Caco-2 (cell line): ENCODE measurements around the gene EFCAB7. TPM values are rescaled to one million over a fixed set of nuclear protein-coding genes. Genes with fewer than 3 reads are reported as not detected.

Experiments
- BruUV-seq: library from RNA; stranded (reverse); fragments of 400-500 nt; replicated peaks from 2 replicates; lab custom pipeline; 2021; lab: Mats Ljungman, UMichigan
- CTCF ChIA-PET: fragments of 300-600 bp; sonication (Branson Sonifier 250); formaldehyde crosslinking; loops from one replicate; lab custom pipeline; 2022; ENCODE audit warnings: antibody characterized with exemption; lab: Charles Lee
- POLR2A ChIA-PET: fragments of 300-600 bp; sonication (Branson Sonifier 250); formaldehyde crosslinking; loops from one replicate; lab custom pipeline; 2022; ENCODE audit warnings: antibody characterized with exemption; lab: Charles Lee
- DNase-seq, 2 experiments: peaks; one replicate each; pipeline versions ENCODE4 v3.0.0 to v3.0.0-alpha.2; 2020 to 2022
- H3K27me3 ChIP-seq: replicated peaks from 2 replicates; pipeline ENCODE4 v1.6.0; 2011; ENCODE audit warnings: low read length; ENCODE audit not compliant: control insufficient read depth, insufficient read depth
- H3K36me3 ChIP-seq: 2 replicates; pipeline ENCODE4 v1.5.1; 2011; ENCODE audit warnings: low read length; ENCODE audit not compliant: control insufficient read depth, insufficient read depth
- H3K4me1 ChIP-seq: fragments of 250-450 bp; sonication (Bioruptor Pico); 2 replicates; pipeline ENCODE4 v1.5.1; 2020; ENCODE audit warnings: mild to moderate bottlenecking
- H3K4me3 ChIP-seq: 2 replicates; pipeline ENCODE4 v1.5.1; 2011; ENCODE audit warnings: low read depth, mild to moderate bottlenecking, control low read depth, low read length
- H3K9me3 ChIP-seq: fragments of 250-450 bp; sonication (Bioruptor Pico); 2 replicates; pipeline ENCODE4 v1.5.1; 2020; ENCODE audit warnings: mild to moderate bottlenecking, moderate library complexity
- H3K27ac Mint-ChIP-seq: one replicate; pipeline ENCODE4 v1.8.0; 2022; ENCODE audit warnings: mixed read lengths; ENCODE audit not compliant: unreplicated experiment
- H3K27me3 Mint-ChIP-seq: one replicate; pipeline ENCODE4 v1.8.0; 2022; ENCODE audit warnings: mixed read lengths; ENCODE audit not compliant: insufficient read depth, unreplicated experiment
- H3K36me3 Mint-ChIP-seq: one replicate; pipeline ENCODE4 v1.8.0; 2022; ENCODE audit warnings: mild to moderate bottlenecking, mixed read lengths; ENCODE audit not compliant: insufficient read depth, unreplicated experiment
- H3K4me1 Mint-ChIP-seq: one replicate; pipeline ENCODE4 v1.8.0; 2022; ENCODE audit warnings: low read depth, mixed read lengths; ENCODE audit not compliant: unreplicated experiment
- H3K4me3 Mint-ChIP-seq: one replicate; pipeline ENCODE4 v1.8.0; 2022; ENCODE audit warnings: mild to moderate bottlenecking, moderate library complexity, mixed read lengths; ENCODE audit not compliant: unreplicated experiment
- H3K9me3 Mint-ChIP-seq: one replicate; pipeline ENCODE4 v1.8.0; 2022; ENCODE audit warnings: mixed read lengths; ENCODE audit not compliant: unreplicated experiment
- intact Hi-C: fragments of 100-400 bp; cut with micrococcal nuclease; formaldehyde crosslinking; loops from one replicate; pipeline ENCODE4 v1.10.0; 2022; ENCODE audit not compliant: unreplicated experiment
- total RNA-seq: library from RNA; stranded (reverse); gene quantifications from 2 replicates; pipeline ENCODE4 v1.2.3, GENCODE V29; 2022
- TF ChIP-seq, protein P1 (sequence below), 2 experiments: fragments of 200-600 bp in 1 of 2; IDR thresholded peaks; 1 replicate in 1 of 2; 2 replicates in 1 of 2; pipeline versions ENCODE4 v1.5.1 to v1.8.0; 2011 to 2022; ENCODE audit warnings: antibody characterized with exemption in 1 of 2, control low read depth in 1 of 2, inconsistent platforms in 1 of 2, low read depth in 1 of 2, low read length in 1 of 2, mild to moderate bottlenecking in 1 of 2, moderate library complexity in 1 of 2; ENCODE audit not compliant: insufficient read depth in 1 of 2, severe bottlenecking in 1 of 2, unreplicated experiment in 1 of 2

The EFCAB7 gene
- total RNA-seq, 1 experiment from 2014 or later = 3.2 TPM

DNA sequence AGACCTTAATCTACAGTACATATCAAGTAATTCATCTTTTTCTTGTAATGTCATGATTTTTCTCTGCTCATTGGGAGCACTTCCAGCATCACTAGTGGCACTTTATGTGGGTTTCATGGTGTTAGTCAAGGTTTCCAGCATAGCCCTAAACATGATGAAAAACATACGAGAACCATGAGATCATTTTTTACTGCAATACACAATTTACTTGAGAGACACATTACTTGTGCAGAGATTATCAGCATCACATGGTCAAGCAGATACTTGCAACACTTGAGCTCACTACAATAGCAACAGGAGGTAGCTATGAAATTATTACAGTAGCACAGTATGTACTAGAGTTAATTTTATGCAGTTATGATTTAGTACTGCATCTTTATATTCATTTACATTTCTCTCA, 36.7 kb upstream of the EFCAB7 start:
- Histone ChIP-seq H3K27me3 (no peaks in the 10 kb centered on the region), H3K4me1 (no peaks in the 10 kb centered on the region), H3K9me3 (no peaks in the 10 kb centered on the region), H3K4me3 (no peak overlapping the region), H3K36me3 (no peaks in the 10 kb centered on the region)
- TF ChIP-seq, protein P1, sequence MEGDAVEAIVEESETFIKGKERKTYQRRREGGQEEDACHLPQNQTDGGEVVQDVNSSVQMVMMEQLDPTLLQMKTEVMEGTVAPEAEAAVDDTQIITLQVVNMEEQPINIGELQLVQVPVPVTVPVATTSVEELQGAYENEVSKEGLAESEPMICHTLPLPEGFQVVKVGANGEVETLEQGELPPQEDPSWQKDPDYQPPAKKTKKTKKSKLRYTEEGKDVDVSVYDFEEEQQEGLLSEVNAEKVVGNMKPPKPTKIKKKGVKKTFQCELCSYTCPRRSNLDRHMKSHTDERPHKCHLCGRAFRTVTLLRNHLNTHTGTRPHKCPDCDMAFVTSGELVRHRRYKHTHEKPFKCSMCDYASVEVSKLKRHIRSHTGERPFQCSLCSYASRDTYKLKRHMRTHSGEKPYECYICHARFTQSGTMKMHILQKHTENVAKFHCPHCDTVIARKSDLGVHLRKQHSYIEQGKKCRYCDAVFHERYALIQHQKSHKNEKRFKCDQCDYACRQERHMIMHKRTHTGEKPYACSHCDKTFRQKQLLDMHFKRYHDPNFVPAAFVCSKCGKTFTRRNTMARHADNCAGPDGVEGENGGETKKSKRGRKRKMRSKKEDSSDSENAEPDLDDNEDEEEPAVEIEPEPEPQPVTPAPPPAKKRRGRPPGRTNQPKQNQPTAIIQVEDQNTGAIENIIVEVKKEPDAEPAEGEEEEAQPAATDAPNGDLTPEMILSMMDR (IDR thresholded peaks at IDR 0.05; ENCODE audit: insufficient read depth in 1 of 2, low read depth in 1 of 2, low read length in 1 of 2, severe bottlenecking in 1 of 2, unreplicated experiment in 1 of 2) = no peak
- Mint-ChIP-seq H3K4me3 (no peak overlapping the region), H3K9me3 (no peaks in the 10 kb centered on the region), H3K36me3 (no peaks in the 10 kb centered on the region), H3K4me1 (no peaks in the 10 kb centered on the region), H3K27ac (no peak overlapping the region), H3K27me3 (no peaks in the 10 kb centered on the region)
- no TSS peak for BruUV-seq
- ChIA-PET POLR2A (no interaction called here), CTCF (no interaction called here)
- no peak for DNase-seq
- intact Hi-C loops = no loop called here

DNA sequence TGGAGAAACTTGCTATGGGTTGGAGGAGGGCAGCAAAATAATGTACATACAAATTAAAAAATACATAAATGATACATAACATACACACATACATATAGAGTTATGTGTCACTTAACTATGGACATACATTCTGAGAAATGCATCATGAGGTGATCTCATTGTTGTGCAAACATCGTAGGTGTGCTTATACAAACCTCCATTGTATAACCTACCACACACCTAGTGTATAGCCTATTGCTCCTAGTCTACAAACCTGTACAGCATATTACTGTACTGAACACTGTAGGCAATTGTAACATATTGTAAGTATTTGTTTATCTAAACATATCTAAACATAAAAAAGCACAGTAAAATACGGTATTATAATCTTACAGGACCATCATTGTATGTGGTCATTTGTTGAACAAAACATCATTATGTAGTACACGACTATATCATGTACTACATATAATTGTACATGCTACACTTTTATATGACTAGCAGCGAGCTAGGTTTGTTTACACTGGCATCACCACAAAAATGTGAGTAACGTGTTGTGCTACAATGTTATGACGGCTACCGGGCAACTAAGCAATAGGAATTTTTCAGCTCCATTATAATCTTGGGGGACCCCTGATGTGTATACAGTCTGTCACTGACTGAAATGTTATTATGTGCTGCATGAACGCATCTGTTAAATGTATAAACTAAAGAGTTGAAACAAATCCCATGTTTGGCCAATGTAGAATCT, 35.8 kb upstream of the EFCAB7 start:
- Mint-ChIP-seq H3K36me3 (no peaks in the 10 kb centered on the region), H3K27ac (no peak overlapping the region), H3K4me3 (no peak overlapping the region), H3K27me3 (no peaks in the 10 kb centered on the region), H3K9me3 (no peaks in the 10 kb centered on the region), H3K4me1 (no peaks in the 10 kb centered on the region)
- POLR2A ChIA-PET = no interaction called here
- Histone ChIP-seq H3K4me1 (no peaks in the 10 kb centered on the region), H3K36me3 (no peaks in the 10 kb centered on the region), H3K9me3 (no peaks in the 10 kb centered on the region), H3K27me3 (no peaks in the 10 kb centered on the region), H3K4me3 (no peak overlapping the region)
- CTCF ChIA-PET = no interaction called here
- intact Hi-C loops = no loop called here
- BruUV-seq = no TSS peak
- TF ChIP-seq, protein P1 (IDR thresholded peaks at IDR 0.05; ENCODE audit: insufficient read depth in 1 of 2, low read depth in 1 of 2, low read length in 1 of 2, severe bottlenecking in 1 of 2, unreplicated experiment in 1 of 2) = no peak
- no peak for DNase-seq

DNA sequence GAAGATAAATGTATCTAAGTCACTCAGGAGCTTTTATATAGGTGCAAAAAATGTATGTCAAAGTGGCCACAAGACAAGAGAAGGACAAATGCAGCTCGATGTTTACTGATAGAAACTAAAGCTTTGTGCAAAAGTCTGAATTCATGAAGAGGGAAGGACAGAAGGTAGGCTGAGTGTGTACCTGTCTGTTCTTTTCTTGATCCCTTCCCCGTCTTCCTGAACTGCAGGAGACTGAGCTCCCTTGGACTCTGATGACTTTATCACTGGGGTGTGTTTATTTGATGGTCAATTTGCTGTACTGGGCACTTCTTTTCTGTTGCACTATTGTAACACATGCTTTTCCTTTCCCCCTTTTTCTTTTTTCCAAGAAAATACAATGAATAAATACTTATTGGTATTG, 25.7 kb upstream of the EFCAB7 start:
- Histone ChIP-seq H3K27me3 (no peaks in the 10 kb centered on the region), H3K9me3 (no peaks in the 10 kb centered on the region), H3K4me3 (no peak overlapping the region), H3K4me1 (no peaks in the 10 kb centered on the region), H3K36me3 (no peaks in the 10 kb centered on the region)
- H3K27me3 Mint-ChIP-seq = no peaks in the 10 kb centered on the region
- H3K4me3 Mint-ChIP-seq = no peak overlapping the region
- no peaks in the 10 kb centered on the region for H3K36me3 Mint-ChIP-seq
- no peaks in the 10 kb centered on the region for H3K9me3 Mint-ChIP-seq
- DNase-seq = no peak
- BruUV-seq = no TSS peak
- no peaks in the 10 kb centered on the region for H3K4me1 Mint-ChIP-seq
- no peak overlapping the region for H3K27ac Mint-ChIP-seq
- intact Hi-C loops = no loop called here
- ChIA-PET POLR2A (no interaction called here), CTCF (no interaction called here)
- TF ChIP-seq, protein P1 (IDR thresholded peaks at IDR 0.05; ENCODE audit: insufficient read depth in 1 of 2, low read depth in 1 of 2, low read length in 1 of 2, severe bottlenecking in 1 of 2, unreplicated experiment in 1 of 2) = no peak
